PC-3 (cell line): Measurements from ENCODE around the gene SMNDC1. TPM values are rescaled to one million over a fixed set of nuclear protein-coding genes. Genes with fewer than 3 reads are reported as not detected.
A peak's percentile ranks its signal among the peaks of the same experiment; 100 is the strongest.

Source experiments
- ATAC-seq: fragments of 200-7000 bp; cut with Tn5 transposase; 2 replicates; pipeline ENCODE4 v1.9.1; 2020; ENCODE audit warnings: mild to moderate bottlenecking, moderate library complexity
- BruUV-seq: library from RNA; stranded (reverse); fragments of 400-500 nt; replicated peaks from 2 replicates; lab custom pipeline; 2021; lab: Mats Ljungman, UMichigan
- CTCF ChIA-PET: fragments of 300-600 bp; sonication (Branson Sonifier 250); formaldehyde crosslinking; loops from one replicate; lab custom pipeline; 2022; ENCODE audit warnings: antibody characterized with exemption; lab: Charles Lee
- POLR2A ChIA-PET: fragments of 300-600 bp; sonication (Branson Sonifier 250); formaldehyde crosslinking; loops from one replicate; lab custom pipeline; 2022; ENCODE audit warnings: antibody characterized with exemption; ENCODE audit not compliant: unreplicated experiment; lab: Charles Lee
- DNase-seq: peaks from one replicate; pipeline ENCODE4 v3.0.0-alpha.2; 2015
- H2AFZ ChIP-seq: fragments of 300-600 bp; sonication (generic); 2 replicates; pipeline ENCODE4 v1.6.0; 2016; ENCODE audit warnings: antibody characterized with exemption, low read length
- H3F3A ChIP-seq: fragments of 300-600 bp; sonication (generic); one replicate; pipeline ENCODE4 v1.6.0; 2017; ENCODE audit warnings: antibody characterized with exemption, low read length, control low read depth, mild to moderate bottlenecking; ENCODE audit not compliant: unreplicated experiment
- H3K27ac ChIP-seq: fragments of 300-600 bp; sonication (generic); 2 replicates; pipeline ENCODE4 v1.5.1; 2016; ENCODE audit warnings: mild to moderate bottlenecking, low read length
- H3K27me3 ChIP-seq: fragments of 300-600 bp; sonication (generic); 2 replicates; pipeline ENCODE4 v1.6.1; 2016; ENCODE audit warnings: low read length, mixed read lengths
- H3K36me3 ChIP-seq: fragments of 300-600 bp; sonication (generic); 2 replicates; pipeline ENCODE4 v1.6.1; 2016; ENCODE audit warnings: low read depth, mixed run types, low read length, mixed read lengths
- H3K4me1 ChIP-seq: fragments of 300-600 bp; sonication (generic); 2 replicates; pipeline ENCODE4 v1.5.1; 2016; ENCODE audit warnings: low read length; ENCODE audit not compliant: insufficient read depth
- H3K4me2 ChIP-seq: fragments of 300-600 bp; sonication (generic); 2 replicates; pipeline ENCODE4 v1.6.0; 2016; ENCODE audit warnings: low read length
- H3K4me3 ChIP-seq: fragments of 300-600 bp; sonication (generic); 2 replicates; pipeline ENCODE4 v1.5.1; 2016; ENCODE audit warnings: mild to moderate bottlenecking, low read length, mixed read lengths
- H3K79me2 ChIP-seq: fragments of 300-600 bp; sonication (generic); 2 replicates; pipeline ENCODE4 v1.6.1; 2017; ENCODE audit warnings: low read length, mixed read lengths
- H3K9ac ChIP-seq: fragments of 300-600 bp; sonication (generic); 2 replicates; pipeline ENCODE4 v1.6.0; 2016; ENCODE audit warnings: mild to moderate bottlenecking, low read length
- H3K9me2 ChIP-seq: fragments of 300-600 bp; sonication (generic); replicated peaks from 2 replicates; pipeline ENCODE4 v1.6.1; 2016; ENCODE audit warnings: mixed run types, low read length, mixed read lengths
- H3K9me3 ChIP-seq: fragments of 300-600 bp; sonication (generic); 2 replicates; pipeline ENCODE4 v1.6.1; 2016; ENCODE audit warnings: low read length, mixed read lengths
- H4K20me1 ChIP-seq: fragments of 300-600 bp; sonication (generic); 2 replicates; pipeline ENCODE4 v1.6.1; 2016; ENCODE audit warnings: low read length, mixed read lengths
- CTCF ChIP-seq: fragments of 300-600 bp; sonication (generic); conservative IDR thresholded peaks from 2 replicates; pipeline ENCODE4 v1.5.1; 2017; ENCODE audit warnings: antibody characterized with exemption, low read depth, mild to moderate bottlenecking, low read length
- EZH2 ChIP-seq: fragments of 300-600 bp; sonication (generic); IDR thresholded peaks from one replicate; pipeline ENCODE4 v1.6.1; 2017; ENCODE audit warnings: antibody characterized with exemption, mild to moderate bottlenecking, low read length; ENCODE audit not compliant: unreplicated experiment
- EZH2phosphoT487 ChIP-seq: fragments of 300-600 bp; sonication (generic); IDR thresholded peaks from 2 replicates; pipeline ENCODE4 v1.6.1; 2018; ENCODE audit warnings: mild to moderate bottlenecking, antibody characterized with exemption, low read length, borderline replicate concordance
- intact Hi-C: fragments of 100-400 bp; cut with micrococcal nuclease; formaldehyde crosslinking; loops from 2 replicates; pipeline ENCODE4 v1.9.0; 2023
- total RNA-seq: library from RNA; depleted of rRNA; stranded (reverse); fragments of >200 nt; gene quantifications from 2 replicates; pipeline ENCODE4 v1.2.3, GENCODE V29; 2014

Gene SMNDC1
- total RNA-seq, 1 experiment from 2014 or later: 16.3 TPM

- Histone ChIP-seq H3K4me3 (peak overlapping the region; percentile 31; the same call in 1 of the 2 replicates), H2AFZ (peak overlapping the region; percentile 45; the same call in 1 of the 2 replicates)
- POLR2A ChIA-PET: no interaction called here
Observed at GRCh38 chr10:110306452-110306768, 1.7 kb upstream of the SMNDC1 start.

DNA sequence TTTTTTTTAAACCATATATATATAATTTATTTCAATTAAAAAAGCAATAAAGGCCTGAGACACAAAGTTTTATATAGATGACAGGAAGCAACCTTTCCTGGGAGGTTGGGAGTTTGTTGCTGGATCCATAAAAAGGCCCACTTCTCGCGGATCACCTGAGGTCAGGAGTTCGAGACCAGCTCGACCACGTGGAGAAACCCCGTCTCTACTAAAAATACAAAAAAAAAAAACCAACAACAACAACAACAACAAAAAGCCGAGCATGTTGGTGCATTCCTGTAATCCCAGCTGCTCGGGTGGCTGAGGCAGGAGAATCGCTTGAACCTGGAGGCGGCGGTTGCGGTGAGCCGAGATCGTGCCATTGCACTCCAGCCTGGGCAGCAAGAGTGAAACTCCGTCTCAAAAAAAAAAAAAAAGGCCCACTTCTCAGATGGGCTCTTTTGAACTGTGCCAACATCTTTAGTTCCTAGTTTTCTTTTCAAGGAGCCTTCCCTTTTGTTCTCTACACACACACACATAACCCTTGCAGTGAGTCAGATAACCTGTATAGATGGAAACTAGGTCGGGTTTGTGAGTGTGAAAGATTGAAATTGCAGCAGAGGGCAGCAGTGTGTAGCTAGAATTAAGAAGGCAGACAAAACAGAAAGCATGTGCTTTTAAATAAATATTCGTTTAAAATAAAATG lies 1.2 kb upstream of the SMNDC1 start:
- H3K79me2 ChIP-seq: peaks cover 39% of the 10 kb centered on the region
- peak overlapping the region; percentile 99 for H3K9ac ChIP-seq
- TF ChIP-seq EZH2phosphoT487: no peak
- peak; percentile 77 for TF ChIP-seq CTCF
- TF ChIP-seq EZH2: no peak
- peaks cover 31% of the 10 kb centered on the region for H4K20me1 ChIP-seq
- H3K27ac ChIP-seq: peak overlapping the region; percentile 92
- peak overlapping the region; percentile 87 for H3K4me2 ChIP-seq
- peak overlapping the region; percentile 92; the same call in 1 of the 2 replicates for H3K4me3 ChIP-seq
- H3K9me2 ChIP-seq: no peaks in the 10 kb centered on the region
- intact Hi-C loops: loop anchor here (1.0 to 5.0 kb wide), 4 partner anchors 241 to 611 kb away; partner anchors contain the start of genes BBIP1, SHOC2 and SMC3
- BruUV-seq: no TSS peak
- peaks cover 47% of the 10 kb centered on the region for H3K4me1 ChIP-seq
- ChIA-PET CTCF (interaction anchor here (0.6 to 0.9 kb wide), 3 partner anchors 47 to 243 kb away, joined by 7 to 10 read pairs (median 8); no protein-coding TSS in a partner anchor), POLR2A (interaction anchor here (0.5 to 1.1 kb wide), 5 partner anchors 102 to 1731 kb away, joined by 3 to 12 read pairs (median 6); partner anchors contain the start of gene RBM20)
- no peaks in the 10 kb centered on the region for H3K9me3 ChIP-seq
- peak overlapping the region; percentile 45; the same call in 1 of the 2 replicates for H2AFZ ChIP-seq
- H3F3A ChIP-seq: no peaks in the 10 kb centered on the region
- ATAC-seq: peak; percentile 25
- H3K27me3 ChIP-seq: no peaks in the 10 kb centered on the region
- H3K36me3 ChIP-seq: peaks cover 24% of the 10 kb centered on the region; the same call in 1 of the 2 replicates
- DNase-seq: peak; percentile 83

More at GRCh38 chr10:110306452-110306768, 1.7 kb upstream of the SMNDC1 start:
- Histone ChIP-seq H4K20me1 (peaks cover 26% of the 10 kb centered on the region), H3K4me1 (peaks cover 46% of the 10 kb centered on the region), H3K4me2 (peak overlapping the region; percentile 87), H3K36me3 (peaks cover 19% of the 10 kb centered on the region; the same call in 1 of the 2 replicates), H3K79me2 (peaks cover 34% of the 10 kb centered on the region), H3K9me2 (no peaks in the 10 kb centered on the region), H3K9ac (peak overlapping the region; percentile 99), H3K9me3 (no peaks in the 10 kb centered on the region), H3F3A (no peaks in the 10 kb centered on the region), H3K27ac (peak overlapping the region; percentile 92), H3K27me3 (no peaks in the 10 kb centered on the region)
- TF ChIP-seq EZH2phosphoT487: no peak
- no peak for TF ChIP-seq EZH2
- no peak for TF ChIP-seq CTCF
- no peak for ATAC-seq
- DNase-seq: no peak
- CTCF ChIA-PET: interaction anchor here (0.7 to 0.9 kb wide), 2 partner anchors 114 to 242 kb away, joined by 3 to 8 read pairs; no protein-coding TSS in a partner anchor
- BruUV-seq: no TSS peak
- intact Hi-C loops: loop anchor here (1.0 to 5.0 kb wide), 4 partner anchors 241 to 611 kb away; partner anchors contain the start of genes BBIP1, SHOC2 and SMC3
